HL-60 (cell line): ENCODE measurements around the gene PIGC.

Source experiments
- DNase-seq, 2 experiments: peaks; one replicate each; pipeline ENCODE4 v3.0.0-alpha.2; 2010 to 2020; ENCODE audit warnings: low read depth in 1 of 2, low spot score in 1 of 2
- H3K27ac ChIP-seq: fragments of 250-450 bp; sonication (Bioruptor Pico); replicated peaks from 2 replicates; pipeline ENCODE4 v1.5.1; 2020; ENCODE audit warnings: mild to moderate bottlenecking, moderate library complexity
- H3K27me3 ChIP-seq: fragments of 250-450 bp; sonication (Bioruptor Pico); 2 replicates; pipeline ENCODE4 v1.5.1; 2021; ENCODE audit warnings: mild to moderate bottlenecking, moderate library complexity; ENCODE audit not compliant: insufficient read depth, poor library complexity, severe bottlenecking
- H3K4me3 ChIP-seq: replicated peaks from 2 replicates; pipeline ENCODE4 v1.5.1; 2011; ENCODE audit warnings: mild to moderate bottlenecking, control low read depth, low read length; ENCODE audit not compliant: insufficient read depth
- GABPA ChIP-seq: IDR thresholded peaks from 2 replicates; pipeline ENCODE4 v1.6.1; 2012; ENCODE audit warnings: low read depth
- POLR2AphosphoS5 ChIP-seq: IDR thresholded peaks from 2 replicates; pipeline ENCODE4 v1.6.1; 2012; ENCODE audit warnings: low read depth
- REST ChIP-seq: IDR thresholded peaks from 2 replicates; pipeline ENCODE4 v1.6.1; 2012; ENCODE audit warnings: low read depth; ENCODE audit not compliant: insufficient replicate concordance
- SPI1 ChIP-seq: IDR thresholded peaks from 2 replicates; pipeline ENCODE4 v1.6.1; 2012; ENCODE audit warnings: low read depth, mild to moderate bottlenecking, borderline replicate concordance
- TF ChIP-seq, protein P1 (sequence below): IDR thresholded peaks from one replicate; pipeline ENCODE4 v1.5.1; 2011; ENCODE audit warnings: low read length, control low read depth, inconsistent platforms; ENCODE audit not compliant: insufficient read depth

Gene PIGC

DNA sequence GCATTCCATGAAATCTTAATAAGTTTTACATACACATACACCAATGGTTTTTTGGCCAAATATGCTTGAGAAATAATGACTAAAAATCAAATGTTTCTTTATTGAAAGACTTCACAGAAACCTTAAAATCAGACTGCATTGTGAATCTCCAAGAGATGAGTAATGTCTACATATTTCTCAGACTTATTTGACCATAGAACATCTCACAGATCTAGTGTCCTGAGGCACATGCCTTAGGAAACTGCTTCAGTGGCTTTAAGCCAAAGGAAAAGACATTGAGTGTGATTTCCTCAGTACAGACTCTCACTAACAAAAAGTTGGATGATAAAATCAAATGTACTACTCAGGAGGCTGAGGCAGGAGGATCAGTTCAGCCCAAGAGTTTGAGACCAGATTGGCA lies 29.5 kb downstream of the PIGC start:
- Histone ChIP-seq H3K27ac (no peak overlapping the region), H3K27me3 (no peaks in the 10 kb centered on the region), H3K4me3 (no peak overlapping the region)
- no peak for DNase-seq
- no peak for TF ChIP-seq POLR2AphosphoS5
- no peak for TF ChIP-seq SPI1
- TF ChIP-seq GABPA: no peak
- no peak for TF ChIP-seq REST
- TF ChIP-seq, protein P1, sequence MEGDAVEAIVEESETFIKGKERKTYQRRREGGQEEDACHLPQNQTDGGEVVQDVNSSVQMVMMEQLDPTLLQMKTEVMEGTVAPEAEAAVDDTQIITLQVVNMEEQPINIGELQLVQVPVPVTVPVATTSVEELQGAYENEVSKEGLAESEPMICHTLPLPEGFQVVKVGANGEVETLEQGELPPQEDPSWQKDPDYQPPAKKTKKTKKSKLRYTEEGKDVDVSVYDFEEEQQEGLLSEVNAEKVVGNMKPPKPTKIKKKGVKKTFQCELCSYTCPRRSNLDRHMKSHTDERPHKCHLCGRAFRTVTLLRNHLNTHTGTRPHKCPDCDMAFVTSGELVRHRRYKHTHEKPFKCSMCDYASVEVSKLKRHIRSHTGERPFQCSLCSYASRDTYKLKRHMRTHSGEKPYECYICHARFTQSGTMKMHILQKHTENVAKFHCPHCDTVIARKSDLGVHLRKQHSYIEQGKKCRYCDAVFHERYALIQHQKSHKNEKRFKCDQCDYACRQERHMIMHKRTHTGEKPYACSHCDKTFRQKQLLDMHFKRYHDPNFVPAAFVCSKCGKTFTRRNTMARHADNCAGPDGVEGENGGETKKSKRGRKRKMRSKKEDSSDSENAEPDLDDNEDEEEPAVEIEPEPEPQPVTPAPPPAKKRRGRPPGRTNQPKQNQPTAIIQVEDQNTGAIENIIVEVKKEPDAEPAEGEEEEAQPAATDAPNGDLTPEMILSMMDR: no peak

DNA sequence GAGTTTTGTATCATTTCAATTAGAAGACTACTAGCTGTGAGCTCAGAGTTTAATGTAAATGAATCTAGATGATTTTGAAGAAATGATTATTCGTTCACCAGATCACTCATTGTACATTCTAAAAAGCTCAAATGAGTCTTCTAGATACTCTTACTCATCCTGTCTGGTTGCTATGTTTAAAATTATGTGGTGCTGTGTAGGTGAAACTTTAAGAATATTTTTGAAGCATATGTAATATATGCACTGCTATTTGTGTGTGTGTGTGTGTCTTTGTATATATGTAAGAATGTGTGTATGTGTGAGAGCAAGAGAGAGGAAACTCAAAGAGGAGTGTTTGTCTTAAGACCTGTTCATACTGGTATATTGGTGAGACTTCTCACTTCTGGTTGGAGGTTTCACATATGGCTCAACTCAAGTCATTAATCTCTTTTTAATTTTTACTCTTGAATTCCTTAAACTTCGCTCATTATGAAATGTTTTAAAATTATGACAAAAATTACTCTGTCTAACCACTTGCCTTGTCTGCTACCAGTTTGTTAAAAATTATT lies 32.0 kb downstream of the PIGC start:
- no peak for DNase-seq
- Histone ChIP-seq H3K4me3 (no peak overlapping the region), H3K27ac (no peak overlapping the region), H3K27me3 (no peaks in the 10 kb centered on the region)
- TF ChIP-seq SPI1 (no peak), REST (no peak), GABPA (no peak), POLR2AphosphoS5 (no peak)
- TF ChIP-seq, protein P1: no peak

DNA sequence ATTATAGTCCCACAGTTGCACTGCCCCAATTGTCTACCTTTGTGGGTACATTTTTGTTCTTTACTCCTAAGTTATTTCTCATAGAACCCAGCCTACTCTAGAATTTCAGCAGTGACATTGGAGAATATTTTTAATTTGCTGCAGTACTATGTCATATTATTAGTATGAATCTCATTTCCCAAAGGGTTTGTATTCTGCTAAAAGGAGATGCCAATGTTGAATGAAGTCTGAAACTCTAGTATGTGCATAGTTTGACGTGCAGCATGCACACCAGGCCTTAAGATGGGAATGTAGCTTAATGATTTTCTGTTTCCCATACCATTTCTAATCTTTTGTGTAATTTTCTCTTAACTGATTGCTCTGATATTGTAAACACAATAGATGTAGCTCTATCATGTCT lies 33.8 kb downstream of the PIGC start:
- no peak for DNase-seq
- TF ChIP-seq SPI1 (no peak), REST (no peak), GABPA (no peak), POLR2AphosphoS5 (no peak)
- TF ChIP-seq, protein P1: no peak
- H3K27ac ChIP-seq: no peak overlapping the region
- no peak overlapping the region for H3K4me3 ChIP-seq
- H3K27me3 ChIP-seq: no peaks in the 10 kb centered on the region
